Fibroblast of lung (primary cell): Measurements from ENCODE around the gene RALBP1.

Source experiments
- CTCF ChIP-seq, 2 donors: IDR thresholded peaks in 1 of 2; conservative IDR thresholded peaks in 1 of 2; 1 replicate in 1 of 2; 2 replicates in 1 of 2; pipeline ENCODE4 v1.5.1; 2011 to 2012; ENCODE audit warnings: low read length in 2 of 2, control low read depth in 1 of 2, inconsistent platforms in 1 of 2, low read depth in 1 of 2, mild to moderate bottlenecking in 1 of 2
- EZH2 ChIP-seq: IDR thresholded peaks from 2 replicates; pipeline ENCODE4 v1.5.1; 2012; ENCODE audit warnings: low read length, control low read depth, mild to moderate bottlenecking; ENCODE audit errors: missing control alignments

GRCh38 chr18:9437021-9437437, 38.3 kb upstream of the RALBP1 start:
- no peak for TF ChIP-seq CTCF (conservative IDR thresholded peaks at IDR 0.05 in 1 of 2, IDR thresholded peaks at IDR 0.05 in 1 of 2; ENCODE audit: low read depth in 1 of 2, low read length in 2 of 2)
- no peak for TF ChIP-seq EZH2
